ENCODE measurements around the gene MFAP1.
A peak's percentile ranks its signal among the peaks of the same experiment; 100 is the strongest.

MFAP1 gene

GRCh38 chr15:43777267-43777914 lies 47.1 kb downstream of the MFAP1 start:
- peak overlapping the region; percentile 74 for H3K4me3 ChIP-seq (ENCODE audit: low read depth, low read length)
- TF ChIP-seq, protein P1, sequence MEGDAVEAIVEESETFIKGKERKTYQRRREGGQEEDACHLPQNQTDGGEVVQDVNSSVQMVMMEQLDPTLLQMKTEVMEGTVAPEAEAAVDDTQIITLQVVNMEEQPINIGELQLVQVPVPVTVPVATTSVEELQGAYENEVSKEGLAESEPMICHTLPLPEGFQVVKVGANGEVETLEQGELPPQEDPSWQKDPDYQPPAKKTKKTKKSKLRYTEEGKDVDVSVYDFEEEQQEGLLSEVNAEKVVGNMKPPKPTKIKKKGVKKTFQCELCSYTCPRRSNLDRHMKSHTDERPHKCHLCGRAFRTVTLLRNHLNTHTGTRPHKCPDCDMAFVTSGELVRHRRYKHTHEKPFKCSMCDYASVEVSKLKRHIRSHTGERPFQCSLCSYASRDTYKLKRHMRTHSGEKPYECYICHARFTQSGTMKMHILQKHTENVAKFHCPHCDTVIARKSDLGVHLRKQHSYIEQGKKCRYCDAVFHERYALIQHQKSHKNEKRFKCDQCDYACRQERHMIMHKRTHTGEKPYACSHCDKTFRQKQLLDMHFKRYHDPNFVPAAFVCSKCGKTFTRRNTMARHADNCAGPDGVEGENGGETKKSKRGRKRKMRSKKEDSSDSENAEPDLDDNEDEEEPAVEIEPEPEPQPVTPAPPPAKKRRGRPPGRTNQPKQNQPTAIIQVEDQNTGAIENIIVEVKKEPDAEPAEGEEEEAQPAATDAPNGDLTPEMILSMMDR (IDR thresholded peaks at IDR 0.05; ENCODE audit: low read depth, low read length) = peak; percentile 52; the same call in 1 of the 2 replicates

DNA sequence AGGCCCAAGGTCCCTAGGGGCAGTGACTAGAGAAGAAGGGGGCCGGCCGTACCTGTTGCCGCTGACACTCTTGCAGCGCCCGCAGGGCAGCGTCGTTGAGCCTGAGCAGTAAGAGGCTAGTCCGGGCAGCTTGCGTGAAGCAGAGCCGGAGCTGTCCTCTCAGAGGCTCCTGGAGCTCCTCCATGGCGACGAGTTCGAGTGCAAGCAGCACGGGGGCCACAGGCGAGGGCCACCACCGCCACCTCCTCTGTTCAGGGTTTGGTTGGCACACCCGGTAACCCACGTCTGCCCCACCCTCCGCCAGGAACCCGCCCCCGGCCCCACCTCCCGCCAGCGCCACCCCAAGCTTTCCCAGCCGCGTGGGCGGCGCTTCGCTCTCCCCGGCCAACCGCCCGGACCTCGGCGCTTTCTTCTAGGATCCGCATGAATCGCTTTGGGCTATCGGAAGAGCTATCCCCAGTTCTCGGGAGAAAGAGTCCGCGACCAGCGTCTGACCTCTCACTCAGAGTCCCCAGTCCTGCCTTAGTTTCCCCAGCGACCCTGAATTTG lies 47.7 kb downstream of the MFAP1 start, which contains the start of gene ELL3:
ELL3 (minus strand) TSS at position 249 of the 549 bp plus-strand sequence; CDS start at position 184, 65 bp downstream.
- peak within 1 kb of the TSS; percentile 74 for H3K4me3 ChIP-seq (ENCODE audit: low read depth, low read length)
- TF ChIP-seq, protein P1 (IDR thresholded peaks at IDR 0.05; ENCODE audit: low read depth, low read length) = no peak

- TF ChIP-seq, protein P1 (IDR thresholded peaks at IDR 0.05; ENCODE audit: low read depth, low read length) = no peak
- peak overlapping the region; percentile 74 for H3K4me3 ChIP-seq (ENCODE audit: low read depth, low read length)
Observed at GRCh38 chr15:43776101-43776717, 48.3 kb downstream of the MFAP1 start.

GRCh38 chr15:43775411-43775965 lies 49.0 kb downstream of the MFAP1 start:
- TF ChIP-seq, protein P1 (IDR thresholded peaks at IDR 0.05; ENCODE audit: low read depth, low read length) = no peak
- H3K4me3 ChIP-seq (ENCODE audit: low read depth, low read length) = no peak overlapping the region

DNA sequence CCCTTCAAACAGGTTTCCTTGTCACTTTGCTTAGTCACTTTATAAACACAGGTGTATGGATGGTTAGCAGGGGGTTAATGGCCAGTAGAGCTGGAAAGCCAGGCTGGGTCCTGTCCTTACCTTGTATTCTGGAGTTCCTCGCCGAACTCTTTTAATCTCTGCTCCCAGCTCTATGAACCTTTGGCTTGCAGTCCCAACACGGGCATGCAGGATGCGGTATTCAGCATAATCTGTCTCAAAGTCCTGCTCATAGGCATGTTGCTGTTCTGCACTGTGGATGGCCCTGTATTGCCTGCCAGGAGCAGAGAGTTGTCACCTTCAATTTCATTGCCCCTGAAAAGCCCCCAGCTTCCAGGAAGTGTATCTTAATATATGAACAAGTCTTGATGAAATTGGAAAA lies 50.4 kb downstream of the MFAP1 start:
- TF ChIP-seq, protein P1 (IDR thresholded peaks at IDR 0.05; ENCODE audit: low read depth, low read length) = no peak
- no peak overlapping the region for H3K4me3 ChIP-seq (ENCODE audit: low read depth, low read length)

DNA sequence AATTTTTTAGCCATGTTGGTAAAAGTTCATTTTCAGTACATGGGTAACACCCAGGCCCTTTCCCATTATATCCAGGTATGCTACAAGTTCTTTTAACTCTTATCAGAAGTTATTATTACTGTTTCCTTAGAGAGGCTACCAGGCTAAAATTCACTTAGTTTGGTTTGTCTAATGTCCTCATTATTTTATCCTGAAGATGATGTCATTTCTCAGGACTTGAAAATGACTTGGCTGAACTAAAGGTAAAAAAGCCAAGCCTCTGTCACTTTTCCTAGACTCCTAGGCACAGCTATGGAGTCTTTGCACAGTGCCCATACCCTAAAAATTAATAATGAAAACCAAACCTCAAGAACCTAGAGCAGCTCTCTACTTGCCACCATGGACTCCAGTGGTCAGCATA lies 51.9 kb downstream of the MFAP1 start:
- TF ChIP-seq, protein P1 (IDR thresholded peaks at IDR 0.05; ENCODE audit: low read depth, low read length) = no peak
- no peak overlapping the region for H3K4me3 ChIP-seq (ENCODE audit: low read depth, low read length)

DNA sequence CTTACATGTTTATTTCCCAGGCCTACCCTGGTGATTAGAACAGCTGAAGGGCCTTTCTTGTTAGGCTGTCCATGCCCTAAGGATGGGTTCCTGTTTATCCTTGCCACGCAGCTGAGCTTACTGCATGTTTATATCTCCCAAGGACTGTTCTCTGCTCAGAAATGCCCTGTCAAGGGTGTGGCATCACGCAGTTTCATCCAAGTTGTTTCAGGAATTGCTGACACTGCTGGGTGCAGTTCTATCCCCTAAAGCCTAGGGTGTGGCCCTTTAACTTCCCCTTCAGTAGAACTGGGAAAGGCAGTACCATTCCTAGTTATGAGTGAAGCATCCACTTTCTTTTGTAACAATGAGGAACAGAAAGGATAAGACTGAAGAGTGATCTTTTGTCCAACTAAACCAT lies 52.7 kb downstream of the MFAP1 start:
- H3K4me3 ChIP-seq (ENCODE audit: low read depth, low read length) = no peak overlapping the region
- TF ChIP-seq, protein P1 (IDR thresholded peaks at IDR 0.05; ENCODE audit: low read depth, low read length) = no peak
